ENCODE data around the gene DNAJC4. TPM values are rescaled to one million over a fixed set of nuclear protein-coding genes. Genes with fewer than 3 reads are reported as not detected.

DNAJC4 gene
- total and polyA plus RNA-seq, 7 donors, result 22.9 to 45.8 (median 29.6) TPM

DNA sequence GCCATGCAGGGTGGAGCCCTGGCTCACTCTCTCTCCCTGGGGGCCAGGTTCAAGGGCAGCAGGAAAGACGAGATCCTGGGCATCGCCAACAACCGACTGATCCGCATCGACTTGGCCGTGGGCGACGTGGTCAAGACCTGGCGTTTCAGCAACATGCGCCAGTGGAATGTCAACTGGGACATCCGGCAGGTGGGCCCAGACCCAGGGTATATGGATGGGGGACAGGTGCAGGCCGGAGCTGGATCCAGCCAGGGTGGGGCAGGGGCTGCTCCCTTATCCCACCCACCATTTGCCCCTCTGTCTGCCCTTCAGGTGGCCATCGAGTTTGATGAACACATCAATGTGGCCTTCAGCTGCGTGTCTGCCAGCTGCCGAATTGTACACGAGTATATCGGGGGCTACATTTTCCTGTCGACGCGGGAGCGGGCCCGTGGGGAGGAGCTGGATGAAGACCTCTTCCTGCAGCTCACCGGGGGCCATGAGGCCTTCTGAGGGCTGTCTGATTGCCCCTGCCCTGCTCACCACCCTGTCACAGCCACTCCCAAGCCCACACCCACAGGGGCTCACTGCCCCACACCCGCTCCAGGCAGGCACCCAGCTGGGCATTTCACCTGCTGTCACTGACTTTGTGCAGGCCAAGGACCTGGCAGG, 7.2 kb upstream of the DNAJC4 start:
- H3K9me3 ChIP-seq, result no peaks in the 10 kb centered on the region
- H3K4me1 ChIP-seq, result peaks cover 40% of the 10 kb centered on the region
- peaks cover 0 to 34% of the 10 kb centered on the region in 2 donors for H3K36me3 ChIP-seq (ENCODE audit: insufficient read depth in 1 of 2, low read depth in 1 of 2)
- H3K4me3 ChIP-seq, result no peak overlapping the region
- ATAC-seq (peak in 2 of 4 donors; percentile 14 to 36), DNase-seq (peak; percentile 50 to 68)
- intact Hi-C loops (cut with DNase I), result no loop called here
- WGBS, 3 donors, result 31 to 44% (median 37%) methylated on average over 24 of the region's 24 CpGs
- TF ChIP-seq, protein P1, sequence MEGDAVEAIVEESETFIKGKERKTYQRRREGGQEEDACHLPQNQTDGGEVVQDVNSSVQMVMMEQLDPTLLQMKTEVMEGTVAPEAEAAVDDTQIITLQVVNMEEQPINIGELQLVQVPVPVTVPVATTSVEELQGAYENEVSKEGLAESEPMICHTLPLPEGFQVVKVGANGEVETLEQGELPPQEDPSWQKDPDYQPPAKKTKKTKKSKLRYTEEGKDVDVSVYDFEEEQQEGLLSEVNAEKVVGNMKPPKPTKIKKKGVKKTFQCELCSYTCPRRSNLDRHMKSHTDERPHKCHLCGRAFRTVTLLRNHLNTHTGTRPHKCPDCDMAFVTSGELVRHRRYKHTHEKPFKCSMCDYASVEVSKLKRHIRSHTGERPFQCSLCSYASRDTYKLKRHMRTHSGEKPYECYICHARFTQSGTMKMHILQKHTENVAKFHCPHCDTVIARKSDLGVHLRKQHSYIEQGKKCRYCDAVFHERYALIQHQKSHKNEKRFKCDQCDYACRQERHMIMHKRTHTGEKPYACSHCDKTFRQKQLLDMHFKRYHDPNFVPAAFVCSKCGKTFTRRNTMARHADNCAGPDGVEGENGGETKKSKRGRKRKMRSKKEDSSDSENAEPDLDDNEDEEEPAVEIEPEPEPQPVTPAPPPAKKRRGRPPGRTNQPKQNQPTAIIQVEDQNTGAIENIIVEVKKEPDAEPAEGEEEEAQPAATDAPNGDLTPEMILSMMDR (IDR thresholded peaks at IDR 0.05), result no peak
- peak overlapping the region; percentile 77 for H3K27ac ChIP-seq
- no peaks in the 10 kb centered on the region for H3K27me3 ChIP-seq (ENCODE audit: insufficient read depth in 3 of 3, low read length in 2 of 3)

DNA sequence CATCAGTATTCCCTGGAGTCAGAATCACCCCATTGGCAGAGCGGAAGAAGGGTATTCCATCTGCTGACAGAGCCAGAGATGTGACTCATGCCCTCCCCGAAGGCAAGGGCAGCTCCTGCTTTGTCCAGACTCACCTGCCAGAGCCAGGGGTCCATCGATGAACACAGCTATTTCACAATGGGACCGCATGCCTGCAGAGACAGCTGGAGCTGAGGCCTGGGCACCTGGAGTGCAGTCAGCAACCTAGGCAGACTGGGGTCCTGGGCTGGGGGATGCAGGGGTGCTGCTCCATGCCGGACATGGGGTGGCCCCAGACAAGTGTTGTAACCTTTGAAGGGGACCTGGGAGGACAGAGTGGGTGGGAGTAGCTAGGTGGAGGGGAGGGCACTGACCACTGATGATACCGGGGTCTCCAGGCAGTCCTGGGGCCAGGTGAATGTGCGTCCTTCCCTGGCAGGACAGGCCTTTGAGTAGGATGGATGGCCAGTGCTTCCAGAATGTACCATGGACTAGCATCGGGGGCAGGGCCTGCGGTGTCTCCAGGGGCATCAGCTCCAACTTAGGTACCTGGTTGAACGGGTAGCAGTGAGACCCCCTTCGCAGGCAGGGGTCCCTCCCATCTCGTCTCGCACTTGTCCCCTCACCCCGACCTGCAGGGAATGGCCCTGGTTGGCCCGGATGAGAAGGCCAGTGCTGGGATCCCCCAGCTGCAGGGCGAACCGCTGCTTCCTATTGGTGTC, 6.0 kb upstream of the DNAJC4 start:
- peak overlapping the region; percentile 91 for H3K27ac ChIP-seq
- no peaks in the 10 kb centered on the region for H3K27me3 ChIP-seq (ENCODE audit: insufficient read depth in 3 of 3, low read length in 2 of 3)
- ATAC-seq, result no peak
- intact Hi-C loops (cut with DNase I), result no loop called here
- TF ChIP-seq, protein P1 (IDR thresholded peaks at IDR 0.05), result no peak
- DNase-seq, result no peak
- peaks cover 0 to 32% of the 10 kb centered on the region in 2 donors for H3K36me3 ChIP-seq (ENCODE audit: insufficient read depth in 1 of 2, low read depth in 1 of 2)
- WGBS, 3 donors, result 83 to 86% (median 83%) methylated on average over 17 of the region's 17 CpGs
- H3K9me3 ChIP-seq, result no peaks in the 10 kb centered on the region
- H3K4me3 ChIP-seq, result peak overlapping the region; percentile 74
- H3K4me1 ChIP-seq, result peaks cover 42% of the 10 kb centered on the region

GRCh38 chr11:64224891-64225607, 5.3 kb upstream of the DNAJC4 start:
- Histone ChIP-seq H3K36me3 (ENCODE audit: insufficient read depth in 1 of 2, low read depth in 1 of 2) (peaks cover 0 to 29% of the 10 kb centered on the region in 2 donors), H3K9me3 (no peaks in the 10 kb centered on the region), H3K4me3 (peak overlapping the region; percentile 74), H3K27me3 (ENCODE audit: insufficient read depth in 3 of 3, low read length in 2 of 3) (no peaks in the 10 kb centered on the region), H3K27ac (peak overlapping the region; percentile 91), H3K4me1 (peaks cover 49% of the 10 kb centered on the region)
- TF ChIP-seq, protein P1 (IDR thresholded peaks at IDR 0.05), result no peak
- DNase-seq (peak in 1 of 2 donors; percentile 51), ATAC-seq (peak in 3 of 4 donors; percentile 1 to 3 (median 2))
- intact Hi-C loops (cut with DNase I), result loop anchor here in 1 of 2 donors (5.0 kb wide), 1 partner anchor 38 kb away; the partner anchor contains the start of gene STIP1
- 44 to 55% (median 48%) methylated on average over 22 of the region's 22 CpGs for WGBS, 3 donors

DNA sequence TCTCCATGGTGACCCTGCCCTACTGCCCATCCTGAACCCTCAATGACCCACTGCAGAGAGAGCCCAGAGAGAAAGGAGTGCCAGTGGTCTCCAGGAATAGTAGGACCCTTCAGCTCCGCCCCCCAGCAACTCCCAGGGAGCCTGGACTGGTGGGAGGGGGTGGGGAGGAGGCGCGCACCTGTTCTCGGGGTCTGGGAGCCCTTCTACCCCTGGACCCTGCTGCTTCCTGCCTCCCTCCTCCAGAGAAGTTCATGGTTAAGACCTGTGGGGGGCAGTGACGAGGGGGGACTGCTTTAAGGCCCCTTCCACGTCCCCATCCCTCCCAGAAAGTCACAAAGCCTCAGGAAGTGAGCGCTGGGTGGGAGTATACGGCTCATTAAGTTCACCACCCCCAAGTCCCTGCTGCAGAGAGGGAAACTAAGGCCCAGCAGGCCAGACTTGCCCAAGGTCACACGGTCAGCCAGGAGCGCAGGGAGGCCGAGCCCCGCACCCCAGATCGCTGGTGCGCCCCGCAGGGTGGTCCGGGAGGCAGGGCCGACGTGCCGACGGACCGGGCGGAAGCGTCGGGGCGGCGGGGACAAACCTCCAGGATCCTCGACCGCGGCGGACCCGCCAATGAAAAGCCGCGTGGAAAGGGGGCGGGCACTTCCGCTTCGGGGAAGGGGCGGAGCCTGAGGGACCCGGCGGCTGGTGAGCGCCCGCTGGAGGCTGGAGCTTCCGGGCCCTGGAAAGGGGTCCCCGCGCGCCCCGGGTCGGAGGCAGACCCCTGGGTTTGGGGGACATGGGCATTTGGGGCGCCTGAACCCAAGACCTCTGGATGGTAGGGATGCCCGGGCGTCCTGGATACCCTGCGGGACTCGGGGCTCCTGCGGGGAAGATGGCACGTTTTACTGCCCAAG, 4.5 kb upstream of the DNAJC4 start, which contains the start of the genes NUDT22 and TRPT1:
NUDT22 (plus strand) TSS at position 667 of the 899 bp plus-strand sequence. CDS start 379 bp downstream, outside the sequence.
TRPT1 (minus strand) TSS at position 579 of the 899 bp plus-strand sequence; CDS start at position 253, 326 bp downstream.
- Histone ChIP-seq H3K9me3 (no peaks in the 10 kb centered on the region), H3K4me1 (peaks cover 50% of the 10 kb centered on the region), H3K36me3 (ENCODE audit: insufficient read depth in 1 of 2, low read depth in 1 of 2) (peaks cover 0 to 23% of the 10 kb centered on the region in 2 donors), H3K27me3 (ENCODE audit: insufficient read depth in 3 of 3, low read length in 2 of 3) (no peaks in the 10 kb centered on the region), H3K27ac (peak within 1 kb of the TSS; percentile 91), H3K4me3 (peak within 1 kb of the TSS; percentile 74)
- peak; percentile 81 to 88 (median 82) for ATAC-seq
- intact Hi-C loops (cut with DNase I), result loop anchor here in 1 of 2 donors (5.0 kb wide), 1 partner anchor 39 kb away; the partner anchor contains the start of gene STIP1
- TF ChIP-seq, protein P1 (IDR thresholded peaks at IDR 0.05), result peak; percentile 25
- DNase-seq, result peak; percentile 92 to 96
- 1% methylated on average over 48 to 54 of the region's 54 CpGs for WGBS, 3 donors

Data from psoas muscle (tissue), 8 donors.